Adrenal gland (tissue), 12 donors: Measurements from ENCODE around the gene DMWD. TPM values are rescaled to one million over a fixed set of nuclear protein-coding genes. Genes with fewer than 3 reads are reported as not detected.

Experiments
- DNase-seq, 7 donors: peaks; one replicate each; pipeline ENCODE4 v3.0.0-alpha.2; 2019 to 2020
- H3K27ac ChIP-seq, 5 donors: fragments of 200-600 bp; sonication (generic) in 4 of 5; 1 replicate in 3 of 5; 2 replicates in 2 of 5; pipeline versions ENCODE4 v1.5.1 to v1.8.0; 2016 to 2020; ENCODE audit warnings: mild to moderate bottlenecking in 1 of 5
- H3K27me3 ChIP-seq: fragments of 200-600 bp; 2 replicates; pipeline ENCODE4 v1.8.0; 2021
- H3K36me3 ChIP-seq, 2 donors: fragments of 200-600 bp; replicated peaks in 1 of 2; 1 replicate in 1 of 2; 2 replicates in 1 of 2; pipeline versions ENCODE4 v1.5.1 to v1.8.0; 2018 to 2022
- H3K4me1 ChIP-seq, 2 donors: fragments of 200-600 bp; replicated peaks in 1 of 2; 1 replicate in 1 of 2; 2 replicates in 1 of 2; pipeline versions ENCODE4 v1.5.1 to v1.8.0; 2018 to 2021
- H3K4me3 ChIP-seq, 4 donors: fragments of 200-600 bp; sonication (generic) in 3 of 4; one replicate each; pipeline ENCODE4 v1.5.1; 2016 to 2018
- H3K9me3 ChIP-seq, 3 donors: fragments of 200-600 bp; sonication (generic) in 1 of 3; replicated peaks in 1 of 3; 1 replicate in 2 of 3; 2 replicates in 1 of 3; pipeline versions ENCODE4 v1.5.1 to v1.8.0; 2016 to 2021
- POLR2A ChIP-seq, 2 donors: fragments of 450-650 bp; IDR thresholded peaks; one replicate each; pipeline ENCODE4 v1.6.1; 2017; ENCODE audit warnings: antibody characterized with exemption in 2 of 2, mild to moderate bottlenecking in 2 of 2, moderate library complexity in 1 of 2
- WGBS, 4 donors: extraction: QIAGEN DNeasy Blood & Tissue Kit in 2 of 4; methylation state at CpG; one replicate each; pipeline versions ENCODE4 v1.1.5 to v1.1.7; 2013 to 2017; 5-methylcytosine and 5-hydroxymethylcytosine counted together
- intact Hi-C, 2 donors: fragments of 100-400 bp; cut with DNase I; formaldehyde crosslinking; loops; one replicate each; pipeline versions ENCODE4 v1.14.1 to v1.15.0; 2022 to 2023
- polyA plus RNA-seq, 3 donors: library from polyadenylated mRNA; stranded (reverse); fragments of 200-250 nt in 2 of 3; fragments of 350-450 nt in 1 of 3; fragmentation: Illumina TruSeq in 1 of 3; extraction: RNeasy Lipid Tissue Mini Kit (QIAGEN cat#74804) in 1 of 3; gene quantifications; one replicate each; pipeline ENCODE4 v1.2.3, GENCODE V29; 2013 to 2014
- total RNA-seq, 9 donors: library from RNA; depleted of rRNA in 4 of 9; stranded (reverse); fragments of >200 nt in 4 of 9; fragments of 120-200 nt in 1 of 9; fragmentation: NEBNext Ultra II Directional in 1 of 9; extraction: Animal tissue kit (Norgen Biotek cat#: 25700) in 1 of 9; gene quantifications; one replicate each; pipeline versions ENCODE4 v1.1.0 to v1.2.4, GENCODE V29; 2013 to 2023
- TF ChIP-seq, protein P1 (sequence below), 6 experiments: fragments of 450-650 bp in 4 of 6; fragments of 200-600 bp in 2 of 6; sonication (generic) in 1 of 6; IDR thresholded peaks; 1 replicate in 5 of 6; 2 replicates in 1 of 6; pipeline versions ENCODE4 v1.5.1 to v1.8.0; 2016 to 2021; ENCODE audit warnings: antibody characterized with exemption in 6 of 6, mild to moderate bottlenecking in 2 of 6, moderate library complexity in 1 of 6
- donor health status: healthy with polysubstance abuse.
- donor health status: Bipolar disorder and iron deficiency.
- donor health status: DM: yes; HTN: yes; CAD: no.
- donor health status: DM: no; HTN: no; CAD: no.
- donor health status: DM: no; HTN: no; CAD: no.
- donor health status: DM: yes; HTN: yes; CAD: no.

The DMWD gene
- total and polyA plus RNA-seq, 12 donors = 13.2 to 91.5 (median 34.0) TPM

DNA sequence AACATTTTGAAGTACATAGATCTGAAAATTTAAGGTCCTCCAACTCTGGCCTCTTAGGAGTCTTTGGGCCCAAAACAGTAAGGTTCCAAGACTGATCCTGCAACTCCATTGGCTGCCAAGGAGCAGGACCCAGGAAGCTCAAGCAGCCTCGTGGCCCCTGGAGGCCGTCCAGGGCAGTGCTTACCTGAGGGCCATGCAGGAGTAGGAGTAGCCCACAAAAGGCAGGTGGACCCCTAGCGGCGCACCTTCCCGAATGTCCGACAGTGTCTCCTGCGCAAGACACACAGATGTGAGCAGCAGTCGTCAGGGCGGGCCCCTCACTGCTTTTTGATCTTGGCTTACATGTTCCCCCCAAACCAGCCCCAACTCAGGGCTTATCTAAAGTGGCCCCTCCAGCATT, 17.9 kb downstream of the DMWD start:
- no peak overlapping the region for H3K4me3 ChIP-seq
- no peak for DNase-seq
- H3K27me3 ChIP-seq = no peaks in the 10 kb centered on the region
- 85 to 87% (median 86%) methylated on average over 9 of the region's 9 CpGs for WGBS, 4 donors
- no peaks in the 10 kb centered on the region for H3K9me3 ChIP-seq
- intact Hi-C loops = no loop called here
- peaks cover 0 to 39% of the 10 kb centered on the region in 2 donors for H3K36me3 ChIP-seq
- TF ChIP-seq, protein P1, sequence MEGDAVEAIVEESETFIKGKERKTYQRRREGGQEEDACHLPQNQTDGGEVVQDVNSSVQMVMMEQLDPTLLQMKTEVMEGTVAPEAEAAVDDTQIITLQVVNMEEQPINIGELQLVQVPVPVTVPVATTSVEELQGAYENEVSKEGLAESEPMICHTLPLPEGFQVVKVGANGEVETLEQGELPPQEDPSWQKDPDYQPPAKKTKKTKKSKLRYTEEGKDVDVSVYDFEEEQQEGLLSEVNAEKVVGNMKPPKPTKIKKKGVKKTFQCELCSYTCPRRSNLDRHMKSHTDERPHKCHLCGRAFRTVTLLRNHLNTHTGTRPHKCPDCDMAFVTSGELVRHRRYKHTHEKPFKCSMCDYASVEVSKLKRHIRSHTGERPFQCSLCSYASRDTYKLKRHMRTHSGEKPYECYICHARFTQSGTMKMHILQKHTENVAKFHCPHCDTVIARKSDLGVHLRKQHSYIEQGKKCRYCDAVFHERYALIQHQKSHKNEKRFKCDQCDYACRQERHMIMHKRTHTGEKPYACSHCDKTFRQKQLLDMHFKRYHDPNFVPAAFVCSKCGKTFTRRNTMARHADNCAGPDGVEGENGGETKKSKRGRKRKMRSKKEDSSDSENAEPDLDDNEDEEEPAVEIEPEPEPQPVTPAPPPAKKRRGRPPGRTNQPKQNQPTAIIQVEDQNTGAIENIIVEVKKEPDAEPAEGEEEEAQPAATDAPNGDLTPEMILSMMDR (IDR thresholded peaks at IDR 0.05) = no peak
- TF ChIP-seq POLR2A (IDR thresholded peaks at IDR 0.05) = no peak
- H3K27ac ChIP-seq = no peak overlapping the region
- peaks cover 5 to 17% of the 10 kb centered on the region in 2 donors for H3K4me1 ChIP-seq

DNA sequence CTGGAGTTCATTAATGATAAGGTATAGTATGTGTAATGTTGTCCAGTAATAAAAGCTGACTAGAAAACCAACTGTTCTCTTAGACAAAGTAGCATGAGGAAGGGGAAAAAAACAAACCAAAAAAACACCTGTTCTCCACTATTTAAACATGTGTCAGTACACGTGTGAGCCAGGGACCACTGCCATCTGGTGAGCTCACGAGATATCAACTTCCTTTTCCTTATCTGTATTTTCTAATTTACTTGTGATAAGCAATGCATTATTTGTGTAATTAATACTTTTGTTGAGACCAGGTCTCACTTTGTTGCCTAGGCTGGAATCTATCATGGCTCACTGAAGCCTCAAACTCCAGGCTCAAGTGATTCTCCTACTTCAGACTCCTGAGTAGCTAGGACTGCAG, 19.3 kb downstream of the DMWD start:
- H3K36me3 ChIP-seq = peaks cover 0 to 37% of the 10 kb centered on the region in 2 donors
- H3K9me3 ChIP-seq = no peaks in the 10 kb centered on the region
- no peak overlapping the region for H3K4me3 ChIP-seq
- peaks cover 0 to 10% of the 10 kb centered on the region in 2 donors for H3K4me1 ChIP-seq
- no peak for DNase-seq
- WGBS, 4 donors = 21 to 35% (median 29%) methylated on average over 2 of the region's 2 CpGs
- TF ChIP-seq, protein P1 (IDR thresholded peaks at IDR 0.05) = no peak
- TF ChIP-seq POLR2A (IDR thresholded peaks at IDR 0.05) = no peak
- intact Hi-C loops = no loop called here
- H3K27ac ChIP-seq = no peak overlapping the region
- no peaks in the 10 kb centered on the region for H3K27me3 ChIP-seq

DNA sequence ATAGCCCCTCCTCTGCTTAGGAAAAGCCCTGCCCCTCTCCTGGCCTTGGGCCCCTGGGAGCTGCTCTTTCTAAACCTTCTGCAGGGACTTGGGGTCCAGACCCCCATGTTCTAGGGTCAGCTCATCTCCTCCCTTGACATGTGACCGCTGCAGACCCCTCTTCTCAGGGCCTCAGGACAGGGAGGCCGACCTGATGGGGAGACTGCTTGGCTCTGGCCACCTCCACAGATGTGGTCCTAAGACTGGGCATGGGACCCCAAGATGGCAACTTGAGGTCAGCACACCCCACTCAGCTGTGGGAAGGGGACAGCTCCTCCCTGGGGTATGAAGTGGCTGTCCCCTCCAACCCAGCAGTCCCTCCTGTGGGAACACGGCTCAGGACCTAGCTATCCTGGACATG, 19.7 kb downstream of the DMWD start:
- H3K27me3 ChIP-seq = no peaks in the 10 kb centered on the region
- H3K9me3 ChIP-seq = no peaks in the 10 kb centered on the region
- H3K4me3 ChIP-seq = no peak overlapping the region
- TF ChIP-seq, protein P1 (IDR thresholded peaks at IDR 0.05) = no peak
- no peak for TF ChIP-seq POLR2A (IDR thresholded peaks at IDR 0.05)
- H3K27ac ChIP-seq = peak overlapping the region in 2 of 5 donors; percentile 90 to 92
- intact Hi-C loops = no loop called here
- peaks cover 0 to 10% of the 10 kb centered on the region in 2 donors for H3K4me1 ChIP-seq
- WGBS, 4 donors = 86 to 100% (median 96%) methylated on average over 2 to 3 of the region's 3 CpGs; no CpG with 5 or more reads in 1 of the 4 donors
- DNase-seq = no peak
- peaks cover 0 to 32% of the 10 kb centered on the region in 2 donors for H3K36me3 ChIP-seq

DNA sequence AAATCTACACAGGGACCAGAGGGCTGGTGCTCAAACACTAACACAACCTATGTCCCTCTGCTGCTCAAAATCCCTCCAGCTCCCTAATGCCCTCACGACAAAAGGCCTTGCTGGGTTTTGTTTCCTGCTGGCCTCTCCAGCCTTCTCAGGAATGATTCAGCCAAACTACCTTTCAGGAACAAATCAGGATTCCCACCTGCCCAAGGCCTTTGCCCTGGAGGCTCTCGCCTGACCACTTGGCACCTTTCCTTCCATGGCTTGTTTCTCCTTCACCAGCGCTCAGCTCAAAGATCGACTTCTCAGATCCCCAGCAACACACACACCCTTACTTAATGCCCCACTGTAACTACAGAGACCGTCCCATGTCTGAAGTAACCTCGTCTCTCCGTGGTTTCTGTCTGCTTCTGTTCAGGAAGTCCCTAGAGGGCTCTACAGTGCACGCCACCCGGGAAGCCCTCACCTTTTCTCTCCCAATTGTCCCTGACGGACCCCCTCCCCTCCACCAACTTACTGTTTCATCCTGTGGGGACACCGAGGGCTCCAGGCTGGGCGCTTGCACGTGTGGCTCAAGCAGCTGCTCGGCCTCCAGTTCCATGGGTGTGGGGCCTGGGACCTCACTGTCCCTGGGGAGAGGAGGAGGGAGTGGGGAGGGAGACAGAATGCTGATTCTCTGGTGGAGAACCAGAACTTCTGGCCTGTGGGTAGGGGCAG, 20.4 kb downstream of the DMWD start:
- Histone ChIP-seq H3K27ac (peak overlapping the region in 3 of 5 donors; percentile 83 to 92 (median 90)), H3K36me3 (peaks cover 0 to 26% of the 10 kb centered on the region in 2 donors), H3K27me3 (no peaks in the 10 kb centered on the region), H3K4me1 (peaks cover 0 to 10% of the 10 kb centered on the region in 2 donors), H3K9me3 (no peaks in the 10 kb centered on the region), H3K4me3 (no peak overlapping the region)
- 67 to 72% (median 70%) methylated on average over 14 of the region's 14 CpGs for WGBS, 4 donors
- TF ChIP-seq, protein P1 (IDR thresholded peaks at IDR 0.05) = no peak
- TF ChIP-seq POLR2A (IDR thresholded peaks at IDR 0.05) = no peak
- peak in 1 of 7 donors; percentile 48 for DNase-seq
- intact Hi-C loops = no loop called here
